DOHH2 (cell line): Measurements from ENCODE around the gene THSD1.

Source experiments
- H3F3A ChIP-seq: fragments of 200-600 bp; sonication (generic), shearing (Covaris generic); 2 replicates; pipeline ENCODE4 v1.6.0; 2016; ENCODE audit warnings: antibody characterized with exemption, mild to moderate bottlenecking; ENCODE audit not compliant: control insufficient read depth, insufficient read depth
- H3K27ac ChIP-seq: fragments of 200-600 bp; sonication (generic); 2 replicates; pipeline ENCODE4 v1.5.1; 2014; ENCODE audit warnings: low read depth, mild to moderate bottlenecking, low read length, moderate library complexity
- H3K27me3 ChIP-seq: fragments of 200-600 bp; sonication (generic); 2 replicates; pipeline ENCODE4 v1.6.1; 2014; ENCODE audit warnings: mild to moderate bottlenecking, low read length, mixed read lengths; ENCODE audit not compliant: control insufficient read depth
- H3K36me3 ChIP-seq: fragments of 200-600 bp; sonication (generic); 2 replicates; pipeline ENCODE4 v1.6.1; 2014; ENCODE audit warnings: mild to moderate bottlenecking, low read length, moderate library complexity, mixed read lengths; ENCODE audit not compliant: control insufficient read depth
- H3K4me1 ChIP-seq: fragments of 200-600 bp; sonication (generic); 2 replicates; pipeline ENCODE4 v1.6.1; 2014; ENCODE audit warnings: mild to moderate bottlenecking, low read length, mixed read lengths; ENCODE audit not compliant: control insufficient read depth
- H3K4me2 ChIP-seq: fragments of 200-600 bp; sonication (generic); 2 replicates; pipeline ENCODE4 v1.6.0; 2014; ENCODE audit warnings: mild to moderate bottlenecking, low read length, moderate library complexity
- H3K4me3 ChIP-seq: fragments of 200-600 bp; sonication (generic); 2 replicates; pipeline ENCODE4 v1.5.1; 2014; ENCODE audit warnings: mild to moderate bottlenecking, low read length, mixed read lengths
- H3K79me2 ChIP-seq: fragments of 200-600 bp; sonication (generic); 2 replicates; pipeline ENCODE4 v1.6.1; 2014; ENCODE audit warnings: mild to moderate bottlenecking, low read length, mixed read lengths; ENCODE audit not compliant: control insufficient read depth
- H3K9me2 ChIP-seq: fragments of 200-600 bp; sonication (generic); replicated peaks from 2 replicates; pipeline ENCODE4 v1.6.1; 2014; ENCODE audit warnings: mild to moderate bottlenecking, low read length, mixed read lengths; ENCODE audit not compliant: control insufficient read depth
- H3K9me3 ChIP-seq: fragments of 200-600 bp; sonication (generic); 2 replicates; pipeline ENCODE4 v1.6.1; 2014; ENCODE audit warnings: antibody characterized with exemption, low read length, mixed read lengths; ENCODE audit not compliant: control insufficient read depth, insufficient read depth
- H4K20me1 ChIP-seq: fragments of 200-600 bp; sonication (generic); 2 replicates; pipeline ENCODE4 v1.6.0; 2014; ENCODE audit warnings: low read depth, mild to moderate bottlenecking, antibody characterized with exemption, low read length, moderate library complexity; ENCODE audit not compliant: control insufficient read depth, insufficient read depth
- EZH2phosphoT487 ChIP-seq: fragments of 200-600 bp; sonication (generic); IDR thresholded peaks from 2 replicates; pipeline ENCODE4 v1.6.1; 2017; ENCODE audit warnings: borderline replicate concordance, mild to moderate bottlenecking, antibody characterized with exemption, low read length, moderate library complexity, mixed read lengths
- TF ChIP-seq, protein P1 (sequence below): fragments of 200-600 bp; sonication (generic); IDR thresholded peaks from one replicate; pipeline ENCODE4 v1.5.1; 2014; ENCODE audit warnings: antibody characterized with exemption, mild to moderate bottlenecking, low read depth, low read length; ENCODE audit not compliant: poor library complexity, severe bottlenecking

THSD1 gene

DNA sequence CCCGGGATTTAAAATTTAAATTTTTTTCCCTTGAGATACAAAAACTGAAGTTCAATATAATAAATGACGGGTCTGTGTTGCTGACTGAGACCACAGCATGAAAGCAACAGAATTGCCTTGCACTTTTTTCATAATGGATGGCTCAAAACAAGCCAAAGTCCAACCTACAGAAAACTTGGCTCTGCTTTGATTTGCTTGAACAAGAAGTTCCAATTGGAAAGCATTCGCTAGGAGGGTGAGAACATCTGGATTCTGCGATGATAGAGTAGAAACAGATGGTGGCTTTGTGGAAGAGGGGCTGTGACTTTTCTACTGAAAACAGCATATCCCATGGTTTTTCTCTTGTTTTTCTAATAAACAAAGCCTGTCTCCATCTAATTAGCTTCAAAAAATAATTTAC lies 46.4 kb downstream of the THSD1 start:
- no peaks in the 10 kb centered on the region for H3K9me3 ChIP-seq
- H3K36me3 ChIP-seq, result no peaks in the 10 kb centered on the region
- peaks cover 7% of the 10 kb centered on the region; the same call in 1 of the 2 replicates for H3K27me3 ChIP-seq
- H3K4me2 ChIP-seq, result no peak overlapping the region
- no peaks in the 10 kb centered on the region for H3K4me1 ChIP-seq
- H3K9me2 ChIP-seq, result no peaks in the 10 kb centered on the region
- H3F3A ChIP-seq, result no peaks in the 10 kb centered on the region
- H4K20me1 ChIP-seq, result no peaks in the 10 kb centered on the region
- H3K4me3 ChIP-seq, result no peak overlapping the region
- TF ChIP-seq, protein P1, sequence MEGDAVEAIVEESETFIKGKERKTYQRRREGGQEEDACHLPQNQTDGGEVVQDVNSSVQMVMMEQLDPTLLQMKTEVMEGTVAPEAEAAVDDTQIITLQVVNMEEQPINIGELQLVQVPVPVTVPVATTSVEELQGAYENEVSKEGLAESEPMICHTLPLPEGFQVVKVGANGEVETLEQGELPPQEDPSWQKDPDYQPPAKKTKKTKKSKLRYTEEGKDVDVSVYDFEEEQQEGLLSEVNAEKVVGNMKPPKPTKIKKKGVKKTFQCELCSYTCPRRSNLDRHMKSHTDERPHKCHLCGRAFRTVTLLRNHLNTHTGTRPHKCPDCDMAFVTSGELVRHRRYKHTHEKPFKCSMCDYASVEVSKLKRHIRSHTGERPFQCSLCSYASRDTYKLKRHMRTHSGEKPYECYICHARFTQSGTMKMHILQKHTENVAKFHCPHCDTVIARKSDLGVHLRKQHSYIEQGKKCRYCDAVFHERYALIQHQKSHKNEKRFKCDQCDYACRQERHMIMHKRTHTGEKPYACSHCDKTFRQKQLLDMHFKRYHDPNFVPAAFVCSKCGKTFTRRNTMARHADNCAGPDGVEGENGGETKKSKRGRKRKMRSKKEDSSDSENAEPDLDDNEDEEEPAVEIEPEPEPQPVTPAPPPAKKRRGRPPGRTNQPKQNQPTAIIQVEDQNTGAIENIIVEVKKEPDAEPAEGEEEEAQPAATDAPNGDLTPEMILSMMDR, result no peak
- TF ChIP-seq EZH2phosphoT487, result no peak
- H3K79me2 ChIP-seq, result no peaks in the 10 kb centered on the region
- no peak overlapping the region for H3K27ac ChIP-seq

DNA sequence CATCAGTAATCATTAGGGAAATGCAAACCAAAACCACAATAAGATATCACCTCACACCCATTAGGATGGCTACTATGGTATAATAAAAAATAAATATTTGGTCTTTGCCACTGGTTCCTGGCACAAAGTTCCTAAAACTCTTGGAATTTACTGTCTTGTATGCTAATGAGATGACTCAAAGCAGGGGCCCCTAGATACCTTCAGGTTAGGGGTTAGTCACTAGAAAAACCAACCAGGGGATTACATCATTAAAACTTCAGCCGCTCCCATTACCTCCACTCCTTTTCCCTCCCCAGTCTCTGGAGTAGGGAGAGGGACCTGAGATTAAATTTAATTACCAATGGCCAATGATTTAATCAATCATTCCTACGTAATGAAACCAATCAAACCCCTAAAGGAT lies 49.6 kb downstream of the THSD1 start:
- H3K4me2 ChIP-seq, result no peak overlapping the region
- H3F3A ChIP-seq, result no peaks in the 10 kb centered on the region
- H3K27me3 ChIP-seq, result peaks cover 7% of the 10 kb centered on the region; the same call in 1 of the 2 replicates
- H3K79me2 ChIP-seq, result no peaks in the 10 kb centered on the region
- no peaks in the 10 kb centered on the region for H3K9me3 ChIP-seq
- H3K4me3 ChIP-seq, result no peak overlapping the region
- H4K20me1 ChIP-seq, result no peaks in the 10 kb centered on the region
- H3K9me2 ChIP-seq, result no peaks in the 10 kb centered on the region
- H3K36me3 ChIP-seq, result no peaks in the 10 kb centered on the region
- no peak for TF ChIP-seq EZH2phosphoT487
- TF ChIP-seq, protein P1, result no peak
- H3K4me1 ChIP-seq, result no peaks in the 10 kb centered on the region
- H3K27ac ChIP-seq, result no peak overlapping the region

DNA sequence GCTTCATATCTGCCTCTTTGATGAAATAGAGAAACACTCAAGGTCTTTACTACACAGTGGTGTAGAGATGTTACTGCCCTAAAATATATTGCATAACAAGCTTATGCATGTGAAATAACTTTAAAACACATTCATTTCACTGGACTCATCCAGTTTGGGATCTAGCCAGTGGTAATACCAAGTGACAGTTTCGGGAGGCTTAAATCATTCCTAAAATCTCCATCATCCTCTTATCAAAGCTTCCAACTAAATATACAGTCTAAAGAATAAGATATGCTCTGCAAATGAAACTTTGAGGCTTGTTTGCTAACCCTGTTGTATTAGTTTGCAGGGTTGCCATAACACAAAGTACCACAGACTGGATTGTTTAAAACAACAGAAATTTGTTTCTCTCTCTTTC lies 52.8 kb downstream of the THSD1 start:
- H3F3A ChIP-seq, result no peaks in the 10 kb centered on the region
- no peaks in the 10 kb centered on the region for H3K79me2 ChIP-seq
- no peak overlapping the region for H3K4me3 ChIP-seq
- H3K9me3 ChIP-seq, result no peaks in the 10 kb centered on the region
- peaks cover 7% of the 10 kb centered on the region; the same call in 1 of the 2 replicates for H3K27me3 ChIP-seq
- TF ChIP-seq EZH2phosphoT487, result no peak
- TF ChIP-seq, protein P1, result no peak
- H3K9me2 ChIP-seq, result no peaks in the 10 kb centered on the region
- no peaks in the 10 kb centered on the region for H3K4me1 ChIP-seq
- H3K36me3 ChIP-seq, result no peaks in the 10 kb centered on the region
- no peak overlapping the region for H3K4me2 ChIP-seq
- H3K27ac ChIP-seq, result no peak overlapping the region
- no peaks in the 10 kb centered on the region for H4K20me1 ChIP-seq
